Measurements from ENCODE around the gene MCC.

Gene MCC

DNA sequence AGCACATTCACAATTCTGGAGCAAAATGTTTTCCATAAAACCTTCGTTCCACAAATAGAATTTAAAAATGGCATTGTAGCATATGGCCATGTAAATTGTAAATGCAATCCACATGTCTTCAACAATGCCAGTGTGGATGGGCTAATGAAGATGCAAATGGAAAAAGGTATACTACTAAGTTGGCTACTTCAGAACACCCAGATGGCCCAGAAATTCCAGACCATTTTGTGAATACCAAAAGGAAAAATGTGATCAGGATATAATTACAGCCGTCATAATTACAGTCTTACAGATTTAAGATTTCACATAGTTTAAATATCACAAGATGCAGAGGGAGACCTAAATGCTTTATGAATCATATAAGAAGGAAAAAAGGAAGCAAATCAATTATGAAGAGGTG, 170.6 kb downstream of the MCC start:
- no peak for DNase-seq (ENCODE audit: low read depth in 2 of 2)
- no peak overlapping the region for H3K4me3 ChIP-seq (replicated peaks in 1 of 2; ENCODE audit: low read depth in 2 of 2, low read length in 2 of 2)
- no peak for TF ChIP-seq CTCF (IDR thresholded peaks at IDR 0.05; ENCODE audit: low read depth, low read length)

GRCh38 chr5:113311301-113311700, 177.0 kb downstream of the MCC start:
- H3K4me3 ChIP-seq (replicated peaks in 1 of 2; ENCODE audit: low read depth in 2 of 2, low read length in 2 of 2) = no peak overlapping the region
- DNase-seq (ENCODE audit: low read depth in 2 of 2) = no peak
- TF ChIP-seq CTCF (IDR thresholded peaks at IDR 0.05; ENCODE audit: low read depth, low read length) = no peak

GRCh38 chr5:113302120-113302519, 186.1 kb downstream of the MCC start:
- TF ChIP-seq CTCF (IDR thresholded peaks at IDR 0.05; ENCODE audit: low read depth, low read length) = no peak
- H3K4me3 ChIP-seq (replicated peaks in 1 of 2; ENCODE audit: low read depth in 2 of 2, low read length in 2 of 2) = no peak overlapping the region
- DNase-seq (ENCODE audit: low read depth in 2 of 2) = no peak

GRCh38 chr5:113299591-113299990, 188.7 kb downstream of the MCC start:
- no peak overlapping the region for H3K4me3 ChIP-seq (replicated peaks in 1 of 2; ENCODE audit: low read depth in 2 of 2, low read length in 2 of 2)
- DNase-seq (ENCODE audit: low read depth in 2 of 2) = no peak
- TF ChIP-seq CTCF (IDR thresholded peaks at IDR 0.05; ENCODE audit: low read depth, low read length) = no peak

GRCh38 chr5:113296676-113297075, 191.6 kb downstream of the MCC start:
- H3K4me3 ChIP-seq (replicated peaks in 1 of 2; ENCODE audit: low read depth in 2 of 2, low read length in 2 of 2) = no peak overlapping the region
- no peak for TF ChIP-seq CTCF (IDR thresholded peaks at IDR 0.05; ENCODE audit: low read depth, low read length)
- DNase-seq (ENCODE audit: low read depth in 2 of 2) = no peak

DNA sequence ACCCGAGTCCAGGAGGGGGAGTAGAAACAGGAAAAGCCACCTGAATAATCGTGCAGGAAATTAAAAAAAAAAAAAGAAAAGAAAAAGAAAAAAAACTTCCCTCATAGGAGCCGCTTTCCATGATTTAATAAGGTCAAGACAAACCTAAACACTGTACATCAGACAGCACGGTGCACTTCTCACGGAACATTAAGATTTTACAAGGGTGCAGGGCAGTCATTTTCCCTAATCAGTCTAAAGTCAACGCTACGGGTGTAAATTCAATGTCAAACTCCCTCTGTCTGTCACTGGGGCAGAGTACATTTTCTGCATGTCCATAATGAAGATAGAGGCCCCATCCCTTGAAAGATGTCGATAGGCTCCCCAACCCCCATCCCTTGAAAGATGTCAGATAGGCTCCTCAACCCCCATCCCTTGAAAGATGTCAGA, 193.1 kb downstream of the MCC start:
- peak overlapping the region; percentile 70 to 79 for H3K4me3 ChIP-seq (replicated peaks in 1 of 2; ENCODE audit: low read depth in 2 of 2, low read length in 2 of 2)
- no peak for TF ChIP-seq CTCF (IDR thresholded peaks at IDR 0.05; ENCODE audit: low read depth, low read length)
- DNase-seq (ENCODE audit: low read depth in 2 of 2) = no peak

All from cardiac fibroblast (primary cell).